ENCODE measurements around the gene ETS1. TPM values are rescaled to one million over a fixed set of nuclear protein-coding genes. Genes with fewer than 3 reads are reported as not detected.

Gene ETS1
- total RNA-seq, 1 experiment from 2014 or later: 135 TPM

DNA sequence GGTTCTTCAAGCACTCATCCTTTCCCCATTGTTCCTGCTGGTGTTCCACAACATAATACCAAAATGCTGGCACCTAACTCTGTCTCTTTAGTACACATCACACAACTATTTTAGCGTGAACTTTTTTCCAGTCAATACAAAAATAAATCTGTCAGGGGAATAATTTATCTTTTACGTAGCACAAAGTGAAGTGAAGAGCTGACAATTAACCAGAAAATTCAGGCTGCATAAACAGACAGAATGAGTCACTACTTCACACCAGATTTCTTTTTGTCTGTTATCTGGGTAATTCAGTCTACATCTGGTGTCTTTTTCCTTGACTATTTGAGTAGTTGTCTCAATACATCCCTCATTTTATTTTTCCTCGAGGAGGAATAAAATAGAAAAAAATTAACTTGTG, 7.9 kb upstream of the ETS1 start:
- no peaks in the 10 kb centered on the region for H4K20me1 ChIP-seq (ENCODE audit: insufficient read depth, low read depth, low read length)
- H3K27me3 ChIP-seq (ENCODE audit: low read length): no peaks in the 10 kb centered on the region
- H3K9me2 ChIP-seq (replicated peaks; ENCODE audit: insufficient read depth, low read length): no peaks in the 10 kb centered on the region
- no peak overlapping the region for H3K27ac ChIP-seq (ENCODE audit: low read length)
- no peak overlapping the region for H3K9ac ChIP-seq (ENCODE audit: low read length)
- no peaks in the 10 kb centered on the region for H3K9me3 ChIP-seq (ENCODE audit: low read length)
- H3K79me2 ChIP-seq (ENCODE audit: low read length): no peaks in the 10 kb centered on the region
- DNase-seq: no peak
- H2AFZ ChIP-seq (ENCODE audit: low read length): no peak overlapping the region
- peaks cover 27% of the 10 kb centered on the region for H3K4me1 ChIP-seq (ENCODE audit: low read length)
- no peak overlapping the region for H3K4me3 ChIP-seq (ENCODE audit: low read length)
- H3K4me2 ChIP-seq (ENCODE audit: low read depth, low read length, poor library complexity, severe bottlenecking): no peak overlapping the region
- H3K36me3 ChIP-seq (ENCODE audit: insufficient read depth, low read length): no peaks in the 10 kb centered on the region

DNA sequence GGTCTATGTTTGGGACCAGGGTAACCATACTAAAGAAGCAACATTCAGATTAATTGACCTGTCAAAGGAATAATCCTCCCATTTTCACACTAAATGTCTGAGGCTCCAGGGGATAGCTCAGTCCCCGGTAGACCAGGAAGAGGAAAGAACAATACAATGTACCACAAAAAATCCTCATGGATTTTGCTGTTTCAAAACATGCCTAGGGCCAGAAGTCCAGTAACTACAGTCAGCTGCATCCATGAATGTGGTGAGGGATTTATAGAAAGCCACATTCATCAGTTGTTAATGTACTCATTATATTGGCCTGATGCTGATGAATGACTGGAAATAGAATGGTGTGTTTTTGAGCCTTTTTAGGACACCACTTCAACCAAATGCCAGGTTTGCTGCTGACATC, 6.9 kb upstream of the ETS1 start:
- Histone ChIP-seq H2AFZ (ENCODE audit: low read length) (no peak overlapping the region), H3K9ac (ENCODE audit: low read length) (no peak overlapping the region), H4K20me1 (ENCODE audit: insufficient read depth, low read depth, low read length) (no peaks in the 10 kb centered on the region), H3K9me3 (ENCODE audit: low read length) (no peaks in the 10 kb centered on the region), H3K4me3 (ENCODE audit: low read length) (no peak overlapping the region), H3K4me1 (ENCODE audit: low read length) (peaks cover 22% of the 10 kb centered on the region), H3K79me2 (ENCODE audit: low read length) (no peaks in the 10 kb centered on the region), H3K4me2 (ENCODE audit: low read depth, low read length, poor library complexity, severe bottlenecking) (no peak overlapping the region), H3K36me3 (ENCODE audit: insufficient read depth, low read length) (no peaks in the 10 kb centered on the region), H3K9me2 (replicated peaks; ENCODE audit: insufficient read depth, low read length) (no peaks in the 10 kb centered on the region), H3K27ac (ENCODE audit: low read length) (no peak overlapping the region), H3K27me3 (ENCODE audit: low read length) (no peaks in the 10 kb centered on the region)
- DNase-seq: no peak

- Histone ChIP-seq H3K36me3 (ENCODE audit: insufficient read depth, low read length) (no peaks in the 10 kb centered on the region), H3K27me3 (ENCODE audit: low read length) (no peaks in the 10 kb centered on the region), H3K9me2 (replicated peaks; ENCODE audit: insufficient read depth, low read length) (no peaks in the 10 kb centered on the region), H3K9me3 (ENCODE audit: low read length) (no peaks in the 10 kb centered on the region), H3K4me2 (ENCODE audit: low read depth, low read length, poor library complexity, severe bottlenecking) (no peak overlapping the region), H3K79me2 (ENCODE audit: low read length) (no peaks in the 10 kb centered on the region), H3K4me1 (ENCODE audit: low read length) (peaks cover 14% of the 10 kb centered on the region), H3K27ac (ENCODE audit: low read length) (no peak overlapping the region), H3K9ac (ENCODE audit: low read length) (no peak overlapping the region), H3K4me3 (ENCODE audit: low read length) (no peak overlapping the region), H4K20me1 (ENCODE audit: insufficient read depth, low read depth, low read length) (no peaks in the 10 kb centered on the region), H2AFZ (ENCODE audit: low read length) (no peak overlapping the region)
- no peak for DNase-seq
These were observed 5.9 kb upstream of the ETS1 start for GRCh38 chr11:128593281-128593680.

- Histone ChIP-seq H3K4me3 (ENCODE audit: low read length) (no peak overlapping the region), H3K9me3 (ENCODE audit: low read length) (no peaks in the 10 kb centered on the region), H3K27ac (ENCODE audit: low read length) (no peak overlapping the region)
These were observed 5.1 kb upstream of the ETS1 start for GRCh38 chr11:128592454-128592853.

GRCh38 chr11:128590587-128590986, 3.2 kb upstream of the ETS1 start:
- no peaks in the 10 kb centered on the region for H3K9me2 ChIP-seq (replicated peaks; ENCODE audit: insufficient read depth, low read length)

More at GRCh38 chr11:128592454-128592853, 5.1 kb upstream of the ETS1 start:
- Histone ChIP-seq H2AFZ (ENCODE audit: low read length) (no peak overlapping the region), H4K20me1 (ENCODE audit: insufficient read depth, low read depth, low read length) (no peaks in the 10 kb centered on the region), H3K4me1 (ENCODE audit: low read length) (peaks cover 15% of the 10 kb centered on the region), H3K4me2 (ENCODE audit: low read depth, low read length, poor library complexity, severe bottlenecking) (no peak overlapping the region), H3K9ac (ENCODE audit: low read length) (no peak overlapping the region), H3K36me3 (ENCODE audit: insufficient read depth, low read length) (no peaks in the 10 kb centered on the region), H3K79me2 (ENCODE audit: low read length) (no peaks in the 10 kb centered on the region), H3K27me3 (ENCODE audit: low read length) (no peaks in the 10 kb centered on the region), H3K9me2 (replicated peaks; ENCODE audit: insufficient read depth, low read length) (no peaks in the 10 kb centered on the region)
- DNase-seq: no peak

GRCh38 chr11:128589998-128590397, 2.6 kb upstream of the ETS1 start:
- peaks cover 3% of the 10 kb centered on the region; the same call in 1 of the 2 replicates for H3K4me1 ChIP-seq (ENCODE audit: low read length)
- no peaks in the 10 kb centered on the region for H3K27me3 ChIP-seq (ENCODE audit: low read length)
- H3K36me3 ChIP-seq (ENCODE audit: insufficient read depth, low read length): no peaks in the 10 kb centered on the region
- H3K9me2 ChIP-seq (replicated peaks; ENCODE audit: insufficient read depth, low read length): no peaks in the 10 kb centered on the region
- H3K27ac ChIP-seq (ENCODE audit: low read length): no peak overlapping the region
- no peak overlapping the region for H3K9ac ChIP-seq (ENCODE audit: low read length)
- H3K79me2 ChIP-seq (ENCODE audit: low read length): no peaks in the 10 kb centered on the region
- no peak for DNase-seq
- H2AFZ ChIP-seq (ENCODE audit: low read length): no peak overlapping the region
- no peak overlapping the region for H3K4me3 ChIP-seq (ENCODE audit: low read length)
- H3K4me2 ChIP-seq (ENCODE audit: low read depth, low read length, poor library complexity, severe bottlenecking): no peak overlapping the region
- no peaks in the 10 kb centered on the region for H4K20me1 ChIP-seq (ENCODE audit: insufficient read depth, low read depth, low read length)
- H3K9me3 ChIP-seq (ENCODE audit: low read length): no peaks in the 10 kb centered on the region

More at GRCh38 chr11:128590587-128590986, 3.2 kb upstream of the ETS1 start:
- Histone ChIP-seq H3K4me2 (ENCODE audit: low read depth, low read length, poor library complexity, severe bottlenecking) (no peak overlapping the region), H3K4me3 (ENCODE audit: low read length) (no peak overlapping the region), H4K20me1 (ENCODE audit: insufficient read depth, low read depth, low read length) (no peaks in the 10 kb centered on the region), H3K27ac (ENCODE audit: low read length) (no peak overlapping the region), H3K36me3 (ENCODE audit: insufficient read depth, low read length) (no peaks in the 10 kb centered on the region), H2AFZ (ENCODE audit: low read length) (no peak overlapping the region), H3K9ac (ENCODE audit: low read length) (no peak overlapping the region), H3K9me3 (ENCODE audit: low read length) (no peaks in the 10 kb centered on the region), H3K79me2 (ENCODE audit: low read length) (no peaks in the 10 kb centered on the region), H3K27me3 (ENCODE audit: low read length) (no peaks in the 10 kb centered on the region), H3K4me1 (ENCODE audit: low read length) (peaks cover 3% of the 10 kb centered on the region; the same call in 1 of the 2 replicates)
- no peak for DNase-seq

DNA sequence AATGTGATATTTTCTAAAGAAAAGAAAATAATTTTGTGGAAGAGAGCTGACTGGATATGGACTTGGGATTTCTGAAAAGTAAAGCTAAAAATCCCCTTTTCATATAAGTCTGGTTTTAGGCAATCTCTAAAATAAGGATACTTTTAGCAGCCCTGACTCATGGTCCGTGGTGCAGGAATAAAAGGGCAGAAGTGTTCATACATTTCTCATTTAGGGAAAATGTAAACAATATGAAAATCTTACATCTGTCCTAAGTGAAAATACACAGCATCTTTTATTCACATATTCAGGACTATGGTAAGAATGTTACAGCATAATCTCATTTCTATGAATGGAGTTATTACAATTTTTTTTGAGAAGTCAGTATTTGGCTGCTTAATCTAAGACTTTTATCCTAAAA, 735 bp upstream of the ETS1 start:
- H2AFZ ChIP-seq (ENCODE audit: low read length): no peak overlapping the region
- H4K20me1 ChIP-seq (ENCODE audit: insufficient read depth, low read depth, low read length): no peaks in the 10 kb centered on the region
- H3K27me3 ChIP-seq (ENCODE audit: low read length): no peaks in the 10 kb centered on the region
- no peak overlapping the region for H3K4me2 ChIP-seq (ENCODE audit: low read depth, low read length, poor library complexity, severe bottlenecking)
- no peak overlapping the region for H3K9ac ChIP-seq (ENCODE audit: low read length)
- no peaks in the 10 kb centered on the region for H3K79me2 ChIP-seq (ENCODE audit: low read length)
- no peaks in the 10 kb centered on the region for H3K9me3 ChIP-seq (ENCODE audit: low read length)
- H3K4me3 ChIP-seq (ENCODE audit: low read length): no peak overlapping the region
- no peak for DNase-seq
- no peaks in the 10 kb centered on the region for H3K36me3 ChIP-seq (ENCODE audit: insufficient read depth, low read length)
- H3K27ac ChIP-seq (ENCODE audit: low read length): no peak overlapping the region
- peaks cover 3% of the 10 kb centered on the region; the same call in 1 of the 2 replicates for H3K4me1 ChIP-seq (ENCODE audit: low read length)
- H3K9me2 ChIP-seq (replicated peaks; ENCODE audit: insufficient read depth, low read length): no peaks in the 10 kb centered on the region

- Histone ChIP-seq H3K36me3 (ENCODE audit: insufficient read depth, low read length) (no peaks in the 10 kb centered on the region), H3K9me2 (replicated peaks; ENCODE audit: insufficient read depth, low read length) (no peaks in the 10 kb centered on the region), H3K4me1 (ENCODE audit: low read length) (peaks cover 3% of the 10 kb centered on the region; the same call in 1 of the 2 replicates), H4K20me1 (ENCODE audit: insufficient read depth, low read depth, low read length) (no peaks in the 10 kb centered on the region), H3K79me2 (ENCODE audit: low read length) (no peaks in the 10 kb centered on the region), H3K4me2 (ENCODE audit: low read depth, low read length, poor library complexity, severe bottlenecking) (no peak overlapping the region), H2AFZ (ENCODE audit: low read length) (no peak overlapping the region), H3K9ac (ENCODE audit: low read length) (no peak overlapping the region), H3K4me3 (ENCODE audit: low read length) (no peak overlapping the region), H3K9me3 (ENCODE audit: low read length) (no peaks in the 10 kb centered on the region), H3K27me3 (ENCODE audit: low read length) (no peaks in the 10 kb centered on the region), H3K27ac (ENCODE audit: low read length) (no peak overlapping the region)
- DNase-seq: no peak
These were observed 669 bp downstream of the ETS1 start for GRCh38 chr11:128586689-128587088.
